ENCODE data around the gene MRPS22.
"Not testable (repeated sequence)": the region's sequence is repeated elsewhere in the genome, so short reads cannot be mapped to it uniquely, and the experiment has no call there.

Gene MRPS22

GRCh38 chr3:139342054-139342453 lies 1.8 kb upstream of the MRPS22 start:
- DNase-seq: no peak

DNA sequence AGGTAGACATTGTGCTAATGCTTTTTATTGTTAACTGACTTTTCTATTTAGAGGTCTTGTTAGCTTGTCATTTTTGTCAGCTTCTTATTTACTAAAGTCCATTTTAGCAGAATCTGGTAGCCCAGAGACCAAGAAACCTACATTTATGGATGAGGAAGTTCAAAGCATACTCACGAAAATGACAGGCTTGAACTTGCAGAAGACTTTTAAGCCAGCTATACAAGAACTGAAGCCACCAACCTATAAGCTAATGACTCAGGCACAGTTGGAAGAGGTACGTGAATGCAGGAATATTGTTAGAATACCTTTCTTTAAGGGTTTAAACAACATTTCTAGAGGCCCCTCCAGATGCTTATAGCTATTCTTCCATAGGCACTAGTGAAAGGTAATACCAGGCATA lies 3.0 kb downstream of the MRPS22 start:
- DNase-seq: no peak

- no peak for DNase-seq
Observed at GRCh38 chr3:139353920-139354556, 10.2 kb downstream of the MRPS22 start.

GRCh38 chr3:139354661-139355060 lies 10.8 kb downstream of the MRPS22 start:
- DNase-seq: no peak

DNA sequence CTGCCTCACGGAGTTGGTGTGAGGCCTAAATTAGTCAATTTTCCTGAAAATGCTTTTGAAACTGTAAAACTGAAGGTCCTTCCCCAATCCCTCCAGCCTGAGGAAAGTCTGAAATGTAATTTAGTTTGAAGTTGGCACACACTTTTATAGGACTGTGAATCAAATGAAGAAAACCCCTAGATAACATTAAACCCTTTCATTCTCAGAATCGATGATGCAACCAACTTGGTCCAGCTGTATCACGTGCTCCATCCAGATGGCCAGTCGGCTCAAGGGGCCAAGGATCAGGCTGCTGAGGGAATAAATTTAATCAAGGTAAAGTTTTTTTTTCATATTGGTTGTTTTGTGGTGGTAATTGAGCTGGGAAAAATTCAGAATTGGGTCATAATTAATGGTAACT lies 11.7 kb downstream of the MRPS22 start:
- DNase-seq: no peak

- DNase-seq: no peak
Observed at GRCh38 chr3:139355891-139356290, 12.1 kb downstream of the MRPS22 start.

- DNase-seq: no peak
Observed at GRCh38 chr3:139357899-139358298, 14.1 kb downstream of the MRPS22 start.

DNA sequence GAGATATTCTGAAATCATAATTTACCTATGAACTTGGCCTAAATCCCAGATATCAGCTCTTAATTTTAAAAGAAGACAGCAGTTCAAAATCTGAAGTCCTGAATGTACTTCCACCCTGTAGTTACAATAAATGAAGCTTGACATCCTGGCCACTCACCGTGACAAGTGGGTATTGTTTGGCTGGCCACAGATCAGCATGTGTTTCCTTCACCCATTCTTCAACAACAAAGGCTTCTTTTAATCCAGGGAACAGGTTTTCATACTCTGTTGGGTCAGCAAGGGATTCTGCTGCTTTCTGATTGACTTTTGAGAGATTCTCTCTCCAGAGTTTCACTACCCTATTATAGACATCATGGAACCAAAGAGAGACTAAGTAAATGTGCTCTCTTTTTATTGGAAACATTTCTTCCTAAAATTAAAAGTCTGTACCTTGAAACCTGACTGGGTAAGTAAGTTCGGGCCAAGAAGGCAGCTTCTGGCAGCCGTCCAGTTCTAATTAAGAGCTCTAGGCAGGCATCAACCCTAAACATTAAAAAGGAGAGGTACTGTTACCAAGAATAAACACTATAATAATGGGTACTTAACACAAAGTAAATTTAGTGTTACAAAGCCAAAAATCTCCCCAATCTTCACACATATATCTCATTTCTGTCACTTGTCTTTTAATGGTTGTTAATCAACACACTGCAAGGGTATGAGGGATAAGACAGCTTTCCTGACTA lies 15.2 kb downstream of the MRPS22 start:
- DNase-seq: peak; percentile 29

- no peak for DNase-seq
Observed at GRCh38 chr3:139361276-139361675, 17.5 kb downstream of the MRPS22 start.

DNA sequence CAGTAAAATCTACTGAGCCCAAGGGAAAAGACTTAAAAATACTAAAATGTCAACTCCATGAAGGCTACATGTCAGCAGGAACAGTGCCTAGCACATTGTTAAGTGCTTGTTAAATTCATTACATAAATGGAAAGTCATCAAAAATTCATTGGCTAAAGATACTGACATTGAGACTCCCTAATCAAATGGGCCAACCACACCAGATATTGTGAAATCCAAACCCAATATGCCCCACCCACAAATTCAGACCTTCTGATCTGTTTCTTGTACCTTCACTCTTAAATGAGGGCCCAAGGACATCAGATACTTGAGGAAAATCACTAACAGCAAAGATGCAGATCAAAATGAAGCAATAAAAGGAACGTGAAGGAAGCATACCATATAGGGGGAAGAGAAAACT lies 20.7 kb downstream of the MRPS22 start:
- DNase-seq: no peak

GRCh38 chr3:139374099-139374498 lies 30.3 kb downstream of the MRPS22 start:
- DNase-seq: no peak

DNA sequence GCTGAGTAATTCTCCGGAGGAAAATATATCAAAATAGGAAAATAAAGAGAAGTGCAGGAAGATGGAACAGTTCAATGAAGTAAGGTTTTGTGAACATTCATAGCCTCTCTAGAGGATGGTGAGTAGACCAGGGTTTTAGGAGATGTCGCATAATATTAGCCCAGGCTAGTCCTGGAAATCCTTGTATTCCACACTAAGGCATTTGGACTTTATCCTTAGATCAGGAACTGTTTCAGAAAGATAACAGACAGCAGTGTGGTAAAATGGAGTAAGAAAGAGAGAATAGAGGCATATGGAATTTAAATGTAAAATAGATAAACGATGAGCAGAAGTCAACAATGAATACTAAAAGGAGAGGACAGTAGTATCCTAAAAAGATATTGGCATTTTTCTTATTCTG lies 33.6 kb downstream of the MRPS22 start:
- DNase-seq: no peak

DNA sequence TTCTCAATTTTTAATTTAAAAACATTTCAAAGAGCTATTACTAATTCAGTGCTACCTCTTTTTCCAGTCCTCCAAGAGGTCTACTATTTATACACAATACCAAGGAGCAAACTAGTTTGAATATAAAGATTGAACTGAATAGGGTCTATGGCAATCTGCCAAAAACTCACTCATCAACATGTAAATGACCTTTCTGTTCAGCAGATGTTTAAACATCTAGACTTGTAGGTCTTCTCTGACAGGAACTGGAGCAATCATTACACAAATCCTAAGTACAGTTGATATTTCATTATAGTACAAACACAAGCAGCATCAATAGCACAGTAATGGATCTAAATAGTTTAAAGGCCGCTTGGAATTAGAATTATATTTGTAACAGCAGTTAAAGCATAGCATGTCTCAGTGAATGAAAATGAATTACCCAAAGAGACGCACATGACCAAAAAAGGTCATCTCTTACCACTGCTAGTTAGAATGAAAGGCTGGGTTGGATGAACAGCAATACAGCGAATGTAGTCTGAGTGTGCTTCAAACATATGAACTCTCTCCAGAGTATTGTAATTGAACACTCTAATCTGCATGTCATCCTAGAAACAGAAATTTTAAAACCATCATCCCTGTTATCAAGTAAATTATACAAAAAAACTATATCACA lies 34.9 kb downstream of the MRPS22 start:
- DNase-seq: peak; percentile 88

GRCh38 chr3:139380575-139380974 lies 36.8 kb downstream of the MRPS22 start:
- DNase-seq: no peak

- not testable (repeated sequence) for DNase-seq
Observed at GRCh38 chr3:139382291-139382690, 38.5 kb downstream of the MRPS22 start.

DNA sequence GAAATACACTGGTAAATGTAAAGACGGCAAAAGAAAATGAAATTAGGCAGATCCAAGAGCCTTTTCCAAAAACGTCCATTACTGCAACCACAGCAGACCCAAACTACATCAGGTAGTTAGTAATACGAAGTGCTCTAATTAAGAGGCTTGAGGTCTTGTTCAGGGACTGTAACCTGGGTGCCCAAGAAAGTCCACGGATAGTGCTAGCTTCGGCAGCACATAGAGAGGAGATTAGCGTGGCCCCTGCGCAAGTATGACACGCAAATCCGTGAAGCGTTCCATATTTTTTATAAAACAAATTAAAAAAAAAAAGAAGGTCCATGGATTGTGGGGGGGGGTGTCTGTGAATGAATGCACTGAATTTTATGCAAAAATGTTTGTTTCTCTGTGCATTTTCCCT lies 44.3 kb downstream of the MRPS22 start:
- DNase-seq: no peak

- DNase-seq: no peak
Observed at GRCh38 chr3:139388821-139389551, 45.2 kb downstream of the MRPS22 start.

GRCh38 chr3:139389552-139390368 lies 45.9 kb downstream of the MRPS22 start, which contains the start of gene COPB2:
Gene COPB2, minus strand, starts transcription at chr3:139389647. Its CDS starts 97 bp downstream, at chr3:139389550.
- DNase-seq: peak; percentile 87

DNA sequence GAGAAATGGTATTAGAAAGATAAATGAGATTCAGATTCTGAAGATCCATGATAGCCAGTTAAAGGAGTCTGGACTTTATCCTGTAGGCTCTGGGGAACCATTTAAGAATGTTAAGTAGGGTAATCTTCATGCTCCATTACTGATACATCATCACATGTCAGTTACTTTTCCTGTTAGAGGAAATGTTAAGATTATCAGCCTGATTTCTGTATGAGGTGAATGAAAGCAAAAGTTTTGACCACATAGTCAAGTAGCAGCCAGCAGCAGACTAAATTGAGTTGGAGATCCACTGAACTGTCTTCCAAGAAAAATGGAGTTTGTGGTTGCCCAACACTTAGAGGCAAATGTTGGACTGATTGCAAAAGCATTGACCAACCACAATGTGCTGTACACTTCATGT lies 50.3 kb downstream of the MRPS22 start:
- DNase-seq: no peak

- DNase-seq: no peak
Observed at GRCh38 chr3:139396707-139397106, 52.9 kb downstream of the MRPS22 start.

DNA sequence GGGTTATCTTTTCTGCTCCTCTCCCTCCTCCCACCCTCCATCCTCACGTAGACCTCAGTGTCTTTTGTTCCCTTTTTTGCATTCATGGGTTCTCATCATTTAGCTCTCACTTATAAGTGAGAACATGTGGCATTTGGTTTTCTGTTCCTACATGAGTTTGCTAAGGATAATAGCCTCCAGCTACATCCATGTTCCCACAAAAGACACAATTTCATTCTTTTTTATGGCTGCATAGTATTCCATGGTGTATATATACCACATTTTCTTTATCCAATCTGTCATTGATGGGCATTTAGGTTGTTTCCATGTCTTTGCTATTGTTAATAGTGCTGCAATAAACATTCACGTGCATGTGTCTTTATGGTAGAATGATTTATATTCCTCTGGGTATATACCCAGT lies 57.3 kb downstream of the MRPS22 start:
- not testable (repeated sequence) for DNase-seq
